K562 (cell line): ENCODE data around the gene TCF21. TPM values are rescaled to one million over a fixed set of nuclear protein-coding genes. Genes with fewer than 3 reads are reported as not detected.

ENCODE experiments used
- ATAC-seq: fragments of 200-7000 bp; cut with Tn5 transposase; 3 replicates; pipeline ENCODE4 v1.9.1; 2020; ENCODE audit warnings: moderate library complexity
- BruUV-seq: library from RNA; stranded (reverse); fragments of 400-500 nt; replicated peaks from 2 replicates; lab custom pipeline; 2021; lab: Mats Ljungman, UMichigan
- CTCF ChIA-PET: fragments of 300-600 bp; formaldehyde crosslinking; extraction: SDS; loops from one replicate; lab custom pipeline; 2021; ENCODE audit warnings: low intra/inter-chr PET ratio; lab: Yijun Ruan, JAX
- POLR2A ChIA-PET: fragments of 300-600, 350-650 bp; sonication (Branson Sonifier 250); formaldehyde crosslinking; extraction: SDS; loops from one replicate; lab custom pipeline; 2021; ENCODE audit warnings: antibody characterized with exemption, inconsistent platforms; lab: Yijun Ruan, JAX
- DNase-seq, 4 experiments: peaks; one replicate each; pipeline versions ENCODE4 v3.0.0 to v3.0.0-alpha.2; 2011 to 2018; ENCODE audit warnings: low spot score in 3 of 4, mixed read lengths in 3 of 4; ENCODE audit errors: extremely low read depth in 1 of 4
- FAIRE-seq: peaks from 2 replicates; lab custom pipeline; 2011; peaks lifted over from hg19 to GRCh38; lab: Jason Lieb, UNC
- H2AFZ ChIP-seq: 2 replicates; pipeline ENCODE4 v1.6.0; 2011; ENCODE audit warnings: low read depth, low read length, control low read depth, inconsistent platforms
- H3K27ac ChIP-seq: fragments of 200-600 bp; 3 replicates; pipeline ENCODE4 v1.8.0; 2011; ENCODE audit warnings: low read depth, mild to moderate bottlenecking, control low read depth, inconsistent platforms, low read length, moderate library complexity, mixed read lengths; ENCODE audit errors: extremely low read depth
- H3K27me3 ChIP-seq, 2 experiments: fragments of 300-600 bp in 1 of 2; 2 replicates in 1 of 2; 3 replicates in 1 of 2; pipeline versions ENCODE4 v1.6.0 to v1.8.0; 2011; ENCODE audit warnings: inconsistent platforms in 2 of 2, low read length in 2 of 2, mild to moderate bottlenecking in 1 of 2, mixed read lengths in 1 of 2, moderate library complexity in 1 of 2; ENCODE audit not compliant: control insufficient read depth in 2 of 2, insufficient read depth in 2 of 2
- H3K36me3 ChIP-seq: fragments of 300-600 bp; 3 replicates; pipeline ENCODE4 v1.8.0; 2011; ENCODE audit warnings: mild to moderate bottlenecking, low read length, inconsistent platforms; ENCODE audit not compliant: control insufficient read depth, insufficient read depth
- H3K4me1 ChIP-seq, 2 experiments: fragments of 200-600 bp in 1 of 2; replicated peaks in 1 of 2; 2 replicates in 1 of 2; 3 replicates in 1 of 2; pipeline versions ENCODE4 v1.5.1 to v1.8.0; 2011; ENCODE audit warnings: inconsistent platforms in 2 of 2, low read length in 2 of 2, mild to moderate bottlenecking in 1 of 2, mixed read lengths in 1 of 2, moderate library complexity in 1 of 2; ENCODE audit not compliant: control insufficient read depth in 2 of 2, insufficient read depth in 2 of 2
- H3K4me2 ChIP-seq: 2 replicates; pipeline ENCODE4 v1.6.1; 2011; ENCODE audit warnings: low read length, control low read depth, inconsistent platforms, mixed read lengths; ENCODE audit not compliant: insufficient read depth
- H3K4me3 ChIP-seq: fragments of 200-600 bp; sonication (generic), shearing (Covaris generic); 2 replicates; pipeline ENCODE4 v1.5.1; 2016; ENCODE audit warnings: control low read depth, inconsistent platforms
- H3K79me2 ChIP-seq: fragments of 200-600 bp; 3 replicates; pipeline ENCODE4 v1.8.0; 2011; ENCODE audit warnings: low read length, inconsistent platforms; ENCODE audit not compliant: control insufficient read depth, insufficient read depth
- H3K9ac ChIP-seq, 2 experiments: 2 replicates each; pipeline versions ENCODE4 v1.6.0 to v1.6.1; 2011; ENCODE audit warnings: low read depth in 2 of 2, low read length in 2 of 2, control low read depth in 1 of 2, inconsistent platforms in 1 of 2, mild to moderate bottlenecking in 1 of 2, mixed read lengths in 1 of 2; ENCODE audit not compliant: insufficient read depth in 1 of 2
- H3K9me1 ChIP-seq: one replicate; pipeline ENCODE4 v1.6.0; 2011; ENCODE audit warnings: inconsistent platforms, mild to moderate bottlenecking, low read length, moderate library complexity; ENCODE audit not compliant: control insufficient read depth, insufficient read depth
- H3K9me3 ChIP-seq: replicated peaks from 2 replicates; pipeline ENCODE4 v1.5.1; 2011; ENCODE audit warnings: low read depth, low read length, inconsistent platforms; ENCODE audit not compliant: control insufficient read depth, insufficient read depth
- H4K20me1 ChIP-seq: replicated peaks from 2 replicates; pipeline ENCODE4 v1.6.1; 2011; ENCODE audit warnings: low read length, inconsistent platforms, mixed read lengths; ENCODE audit not compliant: control insufficient read depth, insufficient read depth
- DACH1 ChIP-seq: fragments of 450-650 bp; IDR thresholded peaks from 2 replicates; pipeline ENCODE4 v1.6.1; 2018; ENCODE audit not compliant: partially characterized antibody
- E4F1 ChIP-seq: fragments of 250-450 bp; sonication (Bioruptor Pico); IDR thresholded peaks from 2 replicates; pipeline ENCODE4 v1.5.0; 2021; ENCODE audit warnings: mild to moderate bottlenecking, borderline replicate concordance
- NFATC3 ChIP-seq: fragments of 450-650 bp; IDR thresholded peaks from 2 replicates; pipeline ENCODE4 v1.6.1; 2017; ENCODE audit warnings: mild to moderate bottlenecking
- TFAP4 ChIP-seq: sonication (generic); formaldehyde crosslinking; IDR thresholded peaks from 2 replicates; pipeline ENCODE4 v1.8.0; 2022; ENCODE audit warnings: missing genetic modification reagents, mild to moderate bottlenecking, moderate library complexity, borderline replicate concordance
- WGBS: fragments of 100-300 bp; shearing (Covaris generic); methylation state at CpG from one replicate; pipeline ENCODE4 v1.1.6; 2016; ENCODE audit warnings: low coverage, mixed read lengths; ENCODE audit not compliant: insufficient coverage; ENCODE audit errors: missing lambda C conversion rate; 5-methylcytosine and 5-hydroxymethylcytosine counted together
- in situ Hi-C: fragments of 300-500 bp; cut with MboI; formaldehyde crosslinking; loops from 4 replicates; pipeline ENCODE4 v1.15.0; 2018; ENCODE audit warnings: inconsistent platforms, mixed read lengths
- intact Hi-C: fragments of 100-400 bp; cut with micrococcal nuclease; formaldehyde crosslinking; loops from 2 replicates; pipeline ENCODE4 v1.14.2; 2022
- polyA plus RNA-seq, 8 experiments: library from polyadenylated mRNA; depleted of rRNA in 4 of 8; stranded (reverse) in 5 of 8; unstranded in 3 of 8; fragments of >200 nt; fragmentation: Nextera tagmentation in 2 of 8; fragmentation: Illumina TruSeq in 1 of 8; extraction: Ambion mirVana in 2 of 8; extraction: Trizol in 1 of 8; gene quantifications; 2 replicates each; pipeline versions ENCODE4 v1.2.1 to v1.2.3, GENCODE V29; 2011 to 2014; ENCODE audit warnings: inconsistent platforms in 1 of 8, missing spikeins in 1 of 8
- total RNA-seq, 7 experiments: library from RNA; depleted of rRNA in 6 of 7; stranded (reverse); fragments of >200 nt in 6 of 7; fragmentation: Illumina TruSeq in 2 of 7; extraction: Trizol in 2 of 7; gene quantifications; 2 replicates each; pipeline versions ENCODE4 v1.2.1 to v1.2.3, GENCODE V29; 2011 to 2021; ENCODE audit warnings: low replicate concordance in 1 of 7
- TF ChIP-seq, protein P1 (sequence below): fragments of 450-650 bp; formaldehyde crosslinking; IDR thresholded peaks from 2 replicates; pipeline ENCODE4 v1.4.0; 2022; ENCODE audit warnings: missing genetic modification characterization
- TF ChIP-seq, protein P2 (sequence below): fragments of 150-350 bp; IDR thresholded peaks from 2 replicates; pipeline ENCODE4 v1.6.1; 2014; ENCODE audit warnings: low read depth, mild to moderate bottlenecking, low read length, borderline replicate concordance

TCF21 gene
- total and polyA plus RNA-seq, 9 of the 15 experiments (the other 6 are each of a cell fraction or from before 2014, with no cell fraction given) = not detected

DNA sequence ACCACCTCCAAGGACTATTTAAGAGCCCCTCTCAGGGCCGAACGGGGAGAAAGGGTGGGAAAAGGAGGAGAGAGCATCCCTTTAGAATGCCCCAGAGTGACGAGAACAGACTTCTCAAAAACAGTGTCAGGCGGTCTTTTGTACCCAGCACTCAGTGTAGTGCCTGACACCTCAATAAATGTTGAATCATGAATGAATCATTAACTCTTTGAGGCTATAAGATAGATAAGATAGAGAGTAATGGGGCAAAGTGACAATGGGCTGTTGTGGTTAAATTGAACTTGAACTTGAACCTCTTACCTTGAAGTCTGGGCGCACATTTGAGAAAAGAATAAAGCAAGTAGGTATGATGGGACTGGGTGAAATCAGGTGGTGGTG is 7.4 kb downstream of the TCF21 start:
- peaks cover 38 to 48% of the 10 kb centered on the region in 2 experiments; a peak in 4 of 5 replicates for H3K27me3 ChIP-seq
- no peaks in the 10 kb centered on the region; the same call in 1 of the 2 replicates for H3K9me3 ChIP-seq
- H3K4me1 ChIP-seq = peaks cover 0 to 9% of the 10 kb centered on the region in 2 experiments; a peak in 2 of 5 replicates
- BruUV-seq = no TSS peak
- no peaks in the 10 kb centered on the region; the same call in 1 of the 2 replicates for H4K20me1 ChIP-seq
- POLR2A ChIA-PET = no interaction called here
- H3K4me2 ChIP-seq = no peak overlapping the region
- TF ChIP-seq TFAP4 (CRISPR knock-in tag) = no peak
- TF ChIP-seq, all 486 proteins: peak for 0
- no peak overlapping the region for H3K9ac ChIP-seq
- in situ Hi-C loops = no loop called here
- no peaks in the 10 kb centered on the region for H3K36me3 ChIP-seq
- H3K4me3 ChIP-seq = no peak overlapping the region
- DNase-seq (no peak), FAIRE-seq (no peak), ATAC-seq (no peak)
- no peak overlapping the region for H3K27ac ChIP-seq
- no peaks in the 10 kb centered on the region for H3K9me1 ChIP-seq
- WGBS = 3% methylated on average over 5 of the region's 5 CpGs
- CTCF ChIA-PET = no interaction called here
- intact Hi-C loops = no loop called here
- no peak overlapping the region for H2AFZ ChIP-seq
- no peaks in the 10 kb centered on the region for H3K79me2 ChIP-seq

GRCh38 chr6:133898263-133898662 is 9.3 kb downstream of the TCF21 start:
- Histone ChIP-seq H3K27me3 (peaks cover 26 to 35% of the 10 kb centered on the region in 2 experiments; a peak in 4 of 5 replicates), H3K4me2 (no peak overlapping the region), H3K4me1 (no peaks in the 10 kb centered on the region; a peak in 1 of 5 replicates), H3K9me3 (no peaks in the 10 kb centered on the region; the same call in 1 of the 2 replicates), H3K4me3 (no peak overlapping the region), H3K27ac (no peak overlapping the region), H3K36me3 (no peaks in the 10 kb centered on the region), H3K9ac (no peak overlapping the region), H2AFZ (no peak overlapping the region), H3K9me1 (no peaks in the 10 kb centered on the region), H4K20me1 (no peaks in the 10 kb centered on the region; the same call in 1 of the 2 replicates), H3K79me2 (no peaks in the 10 kb centered on the region)
- no peak for DNase-seq
- in situ Hi-C loops (no loop called here), intact Hi-C loops (no loop called here)
- 0% methylated on average over 1 of the region's 1 CpG for WGBS
- ChIA-PET CTCF (no interaction called here), POLR2A (interaction anchor here (0.6 kb wide), 1 partner anchor 9 kb away, joined by 3 read pairs; no protein-coding TSS in a partner anchor)
- FAIRE-seq = peak; percentile 52
- no peak for ATAC-seq
- no TSS peak for BruUV-seq
- TF ChIP-seq NFATC3 (no peak), DACH1 (no peak), E4F1 (no peak)
- TF ChIP-seq, protein P1, sequence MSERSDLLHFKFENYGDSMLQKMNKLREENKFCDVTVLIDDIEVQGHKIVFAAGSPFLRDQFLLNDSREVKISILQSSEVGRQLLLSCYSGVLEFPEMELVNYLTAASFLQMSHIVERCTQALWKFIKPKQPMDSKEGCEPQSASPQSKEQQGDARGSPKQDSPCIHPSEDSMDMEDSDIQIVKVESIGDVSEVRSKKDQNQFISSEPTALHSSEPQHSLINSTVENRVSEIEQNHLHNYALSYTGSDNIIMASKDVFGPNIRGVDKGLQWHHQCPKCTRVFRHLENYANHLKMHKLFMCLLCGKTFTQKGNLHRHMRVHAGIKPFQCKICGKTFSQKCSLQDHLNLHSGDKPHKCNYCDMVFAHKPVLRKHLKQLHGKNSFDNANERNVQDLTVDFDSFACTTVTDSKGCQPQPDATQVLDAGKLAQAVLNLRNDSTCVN (CRISPR knock-in tag) = no peak
- TF ChIP-seq, protein P2, sequence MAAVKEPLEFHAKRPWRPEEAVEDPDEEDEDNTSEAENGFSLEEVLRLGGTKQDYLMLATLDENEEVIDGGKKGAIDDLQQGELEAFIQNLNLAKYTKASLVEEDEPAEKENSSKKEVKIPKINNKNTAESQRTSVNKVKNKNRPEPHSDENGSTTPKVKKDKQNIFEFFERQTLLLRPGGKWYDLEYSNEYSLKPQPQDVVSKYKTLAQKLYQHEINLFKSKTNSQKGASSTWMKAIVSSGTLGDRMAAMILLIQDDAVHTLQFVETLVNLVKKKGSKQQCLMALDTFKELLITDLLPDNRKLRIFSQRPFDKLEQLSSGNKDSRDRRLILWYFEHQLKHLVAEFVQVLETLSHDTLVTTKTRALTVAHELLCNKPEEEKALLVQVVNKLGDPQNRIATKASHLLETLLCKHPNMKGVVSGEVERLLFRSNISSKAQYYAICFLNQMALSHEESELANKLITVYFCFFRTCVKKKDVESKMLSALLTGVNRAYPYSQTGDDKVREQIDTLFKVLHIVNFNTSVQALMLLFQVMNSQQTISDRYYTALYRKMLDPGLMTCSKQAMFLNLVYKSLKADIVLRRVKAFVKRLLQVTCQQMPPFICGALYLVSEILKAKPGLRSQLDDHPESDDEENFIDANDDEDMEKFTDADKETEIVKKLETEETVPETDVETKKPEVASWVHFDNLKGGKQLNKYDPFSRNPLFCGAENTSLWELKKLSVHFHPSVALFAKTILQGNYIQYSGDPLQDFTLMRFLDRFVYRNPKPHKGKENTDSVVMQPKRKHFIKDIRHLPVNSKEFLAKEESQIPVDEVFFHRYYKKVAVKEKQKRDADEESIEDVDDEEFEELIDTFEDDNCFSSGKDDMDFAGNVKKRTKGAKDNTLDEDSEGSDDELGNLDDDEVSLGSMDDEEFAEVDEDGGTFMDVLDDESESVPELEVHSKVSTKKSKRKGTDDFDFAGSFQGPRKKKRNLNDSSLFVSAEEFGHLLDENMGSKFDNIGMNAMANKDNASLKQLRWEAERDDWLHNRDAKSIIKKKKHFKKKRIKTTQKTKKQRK = no peak
